BLaER1 (cell line): Measurements from ENCODE around the gene SYNE2.
"Not testable (repeated sequence)": the region's sequence is repeated elsewhere in the genome, so short reads cannot be mapped to it uniquely, and the experiment has no call there.

ENCODE experiments used
- H3K27ac ChIP-seq: shearing (Covaris generic); formaldehyde crosslinking; 2 replicates; pipeline ENCODE4 v1.8.1; 2022
- H3K27me3 ChIP-seq: shearing (Covaris generic); formaldehyde crosslinking; 2 replicates; pipeline ENCODE4 v1.8.1; 2022
- H3K36me3 ChIP-seq: shearing (Covaris generic); formaldehyde crosslinking; 2 replicates; pipeline ENCODE4 v1.8.1; 2022
- H3K4me1 ChIP-seq: shearing (Covaris generic); formaldehyde crosslinking; 2 replicates; pipeline ENCODE4 v1.8.1; 2022
- H3K4me2 ChIP-seq: shearing (Covaris generic); formaldehyde crosslinking; 2 replicates; pipeline ENCODE4 v1.8.1; 2022
- H3K4me3 ChIP-seq: shearing (Covaris generic); formaldehyde crosslinking; 2 replicates; pipeline ENCODE4 v1.8.1; 2022
- H3K9ac ChIP-seq: shearing (Covaris generic); formaldehyde crosslinking; 2 replicates; pipeline ENCODE4 v1.8.1; 2022
- H3K9me3 ChIP-seq: shearing (Covaris generic); formaldehyde crosslinking; 2 replicates; pipeline ENCODE4 v1.8.1; 2022
- H4K20me1 ChIP-seq: shearing (Covaris generic); formaldehyde crosslinking; 2 replicates; pipeline ENCODE4 v1.8.1; 2022
- Cebpa-rat ChIP-seq: shearing (Covaris generic); IDR thresholded peaks from 2 replicates; pipeline ENCODE4 v1.8.1; 2022

SYNE2 gene

DNA sequence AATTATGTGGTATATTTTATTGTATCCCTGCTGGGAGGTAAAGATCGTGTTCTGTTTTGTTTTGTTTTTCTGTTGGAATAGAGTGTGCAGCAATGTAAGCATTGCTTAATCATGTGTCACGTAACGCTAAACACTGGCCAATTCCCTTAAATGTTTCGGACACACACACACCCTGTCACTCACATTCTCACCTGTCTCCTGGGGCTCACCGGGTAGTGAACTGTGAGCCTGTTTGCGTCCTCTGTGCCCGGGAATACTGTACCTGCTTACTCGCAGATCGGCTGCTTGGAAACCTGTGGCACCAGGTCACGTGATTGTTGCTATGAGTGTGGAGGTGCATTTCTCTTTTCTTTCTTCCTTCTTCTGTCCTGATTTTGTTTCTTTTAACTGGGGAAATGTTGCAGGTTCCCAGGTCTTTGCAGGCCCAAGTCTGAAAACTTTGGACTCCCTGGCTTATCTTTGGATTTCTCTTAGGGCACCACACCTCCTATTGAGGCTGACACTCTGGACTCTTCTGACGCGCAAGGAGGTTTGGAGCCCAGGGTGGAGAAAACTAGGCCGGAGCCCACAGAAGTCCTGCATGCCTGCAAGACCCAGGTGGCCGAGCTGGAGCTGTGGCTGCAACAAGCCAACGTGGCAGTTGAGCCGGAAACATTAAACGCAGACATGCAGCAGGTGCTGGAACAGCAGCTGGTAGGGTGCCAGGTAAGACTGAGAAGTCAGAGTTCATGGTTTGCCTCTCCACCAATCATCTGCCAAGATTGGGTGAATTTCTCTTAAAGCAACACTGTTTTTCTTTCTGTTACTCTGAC is 260.3 kb downstream of the SYNE2 start:
- no peak overlapping the region for H3K4me3 ChIP-seq

DNA sequence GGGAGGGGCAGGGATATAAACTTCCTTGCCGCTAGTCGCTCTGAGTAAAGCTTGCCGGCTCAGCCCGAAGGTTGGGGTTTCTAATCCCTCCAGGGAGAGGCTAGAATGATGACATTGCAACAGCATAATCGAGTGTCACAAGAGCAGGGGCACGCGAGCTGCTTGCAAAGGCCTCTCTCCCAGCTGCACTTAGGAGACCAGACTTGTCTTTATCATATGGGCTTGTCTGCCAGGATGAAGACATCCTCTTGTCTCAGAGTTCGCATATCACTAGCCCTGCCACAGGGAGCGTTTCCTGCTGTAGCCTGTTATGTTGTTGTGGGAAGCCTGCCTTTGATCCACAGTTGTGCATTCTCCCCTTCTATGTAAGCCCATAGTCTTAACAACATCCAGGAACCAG is 261.4 kb downstream of the SYNE2 start:
- no peak overlapping the region for H3K9ac ChIP-seq
- no peaks in the 10 kb centered on the region for H4K20me1 ChIP-seq
- H3K4me3 ChIP-seq = no peak overlapping the region
- no peak overlapping the region for H3K27ac ChIP-seq
- no peaks in the 10 kb centered on the region for H3K9me3 ChIP-seq
- H3K4me1 ChIP-seq = no peaks in the 10 kb centered on the region
- H3K27me3 ChIP-seq = no peaks in the 10 kb centered on the region
- TF ChIP-seq Cebpa-rat = no peak
- peaks cover 39% of the 10 kb centered on the region for H3K36me3 ChIP-seq
- no peak overlapping the region for H3K4me2 ChIP-seq

More for the DNA sequence above, 260.3 kb downstream of the SYNE2 start:
- Histone ChIP-seq H4K20me1 (no peaks in the 10 kb centered on the region), H3K4me1 (no peaks in the 10 kb centered on the region), H3K27ac (no peak overlapping the region), H3K9ac (no peak overlapping the region), H3K27me3 (no peaks in the 10 kb centered on the region), H3K36me3 (peaks cover 37% of the 10 kb centered on the region), H3K4me2 (no peak overlapping the region), H3K9me3 (no peaks in the 10 kb centered on the region)
- no peak for TF ChIP-seq Cebpa-rat

DNA sequence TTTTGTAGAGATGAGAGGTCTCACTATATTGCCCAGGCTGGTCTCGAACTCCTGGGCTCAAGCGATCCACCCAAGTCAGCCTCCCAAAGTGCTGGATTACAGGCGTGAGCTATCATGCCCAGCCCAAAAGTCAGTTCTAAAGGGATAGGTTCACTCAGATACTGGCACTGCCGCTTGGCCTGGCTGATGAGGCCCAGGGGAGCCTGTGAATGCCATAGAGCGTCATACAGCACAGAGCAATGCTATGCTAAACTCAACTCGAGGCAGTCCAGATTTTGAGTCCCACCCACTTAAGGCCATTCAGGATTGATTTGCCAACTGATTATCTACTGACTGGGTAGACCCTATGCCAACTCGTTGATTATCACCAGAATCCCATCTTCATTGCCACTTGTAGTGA is 262.0 kb downstream of the SYNE2 start:
- no peak overlapping the region for H3K4me2 ChIP-seq
- no peak overlapping the region for H3K9ac ChIP-seq
- no peaks in the 10 kb centered on the region for H3K9me3 ChIP-seq
- no peak overlapping the region for H3K4me3 ChIP-seq
- H3K27me3 ChIP-seq = no peaks in the 10 kb centered on the region
- H3K27ac ChIP-seq = no peak overlapping the region
- H4K20me1 ChIP-seq = no peaks in the 10 kb centered on the region
- no peaks in the 10 kb centered on the region for H3K4me1 ChIP-seq
- H3K36me3 ChIP-seq = peaks cover 42% of the 10 kb centered on the region
- TF ChIP-seq Cebpa-rat = no peak

DNA sequence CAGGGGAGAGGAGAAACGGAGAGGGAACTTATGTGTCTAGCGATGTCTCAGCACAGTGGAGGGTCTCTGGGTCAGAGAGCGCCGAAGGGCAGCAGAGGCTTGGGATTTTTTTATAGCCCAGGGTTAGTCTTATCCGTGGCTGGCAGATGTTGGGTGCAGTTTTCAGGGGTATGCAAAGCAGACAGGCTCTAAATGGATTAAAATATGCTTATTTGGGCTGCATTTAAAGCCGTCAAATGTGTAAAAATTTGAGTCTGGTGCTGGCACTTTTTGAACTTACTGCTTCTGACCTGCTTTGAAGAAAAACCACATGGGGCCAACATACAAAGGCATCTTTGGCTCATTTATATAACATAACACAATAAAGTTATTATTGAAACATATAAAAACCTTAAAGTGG is 262.6 kb downstream of the SYNE2 start:
- Histone ChIP-seq H4K20me1 (no peaks in the 10 kb centered on the region), H3K27me3 (no peaks in the 10 kb centered on the region), H3K36me3 (peaks cover 42% of the 10 kb centered on the region), H3K4me1 (no peaks in the 10 kb centered on the region), H3K4me2 (no peak overlapping the region), H3K9me3 (no peaks in the 10 kb centered on the region), H3K9ac (no peak overlapping the region), H3K4me3 (no peak overlapping the region), H3K27ac (no peak overlapping the region)
- no peak for TF ChIP-seq Cebpa-rat

GRCh38 chr14:64117671-64118402 is 265.0 kb downstream of the SYNE2 start:
- no peak overlapping the region for H3K4me2 ChIP-seq
- no peak overlapping the region for H3K27ac ChIP-seq
- H3K9ac ChIP-seq = no peak overlapping the region
- no peak overlapping the region for H3K4me3 ChIP-seq
- no peaks in the 10 kb centered on the region for H3K4me1 ChIP-seq
- no peaks in the 10 kb centered on the region for H3K9me3 ChIP-seq
- no peaks in the 10 kb centered on the region for H3K27me3 ChIP-seq
- peaks cover 54% of the 10 kb centered on the region for H3K36me3 ChIP-seq
- H4K20me1 ChIP-seq = no peaks in the 10 kb centered on the region
- TF ChIP-seq Cebpa-rat = no peak

GRCh38 chr14:64118403-64118742 is 265.6 kb downstream of the SYNE2 start:
- H3K27ac ChIP-seq, H3K9ac ChIP-seq, H3K9me3 ChIP-seq, H3K4me3 ChIP-seq, H4K20me1 ChIP-seq, H3K4me2 ChIP-seq, H3K4me1 ChIP-seq, H3K27me3 ChIP-seq: not testable (repeated sequence)
- H3K36me3 ChIP-seq = peaks cover 54% of the 10 kb centered on the region

- H3K36me3 ChIP-seq = peaks cover 57% of the 10 kb centered on the region
- no peak for TF ChIP-seq Cebpa-rat
Observed at GRCh38 chr14:64118892-64119291, 266.1 kb downstream of the SYNE2 start.

GRCh38 chr14:64119500-64119899 is 266.7 kb downstream of the SYNE2 start:
- H3K36me3 ChIP-seq = peaks cover 57% of the 10 kb centered on the region
- no peak overlapping the region for H3K9ac ChIP-seq
- H3K4me2 ChIP-seq = no peak overlapping the region
- H3K27ac ChIP-seq = no peak overlapping the region
- H3K4me1 ChIP-seq = no peaks in the 10 kb centered on the region
- H3K27me3 ChIP-seq = no peaks in the 10 kb centered on the region
- no peak for TF ChIP-seq Cebpa-rat
- H3K9me3 ChIP-seq = no peaks in the 10 kb centered on the region
- no peaks in the 10 kb centered on the region for H4K20me1 ChIP-seq
- H3K4me3 ChIP-seq = no peak overlapping the region

More at GRCh38 chr14:64118892-64119291, 266.1 kb downstream of the SYNE2 start:
- Histone ChIP-seq H3K9ac (no peak overlapping the region), H3K4me2 (no peak overlapping the region), H3K27me3 (no peaks in the 10 kb centered on the region), H3K27ac (no peak overlapping the region), H3K4me1 (no peaks in the 10 kb centered on the region), H3K9me3 (no peaks in the 10 kb centered on the region), H4K20me1 (no peaks in the 10 kb centered on the region), H3K4me3 (no peak overlapping the region)

- no peaks in the 10 kb centered on the region for H3K9me3 ChIP-seq
- peaks cover 57% of the 10 kb centered on the region for H3K36me3 ChIP-seq
- H3K4me1 ChIP-seq = no peaks in the 10 kb centered on the region
- no peaks in the 10 kb centered on the region for H3K27me3 ChIP-seq
- no peak overlapping the region for H3K9ac ChIP-seq
- TF ChIP-seq Cebpa-rat = no peak
- no peak overlapping the region for H3K4me2 ChIP-seq
- no peaks in the 10 kb centered on the region for H4K20me1 ChIP-seq
- no peak overlapping the region for H3K4me3 ChIP-seq
- no peak overlapping the region for H3K27ac ChIP-seq
Observed at GRCh38 chr14:64119980-64120379, 267.2 kb downstream of the SYNE2 start.

GRCh38 chr14:64123241-64123822 is 270.5 kb downstream of the SYNE2 start:
- H3K36me3 ChIP-seq = peaks cover 77% of the 10 kb centered on the region
- no peaks in the 10 kb centered on the region for H4K20me1 ChIP-seq
- no peak overlapping the region for H3K4me2 ChIP-seq
- no peak overlapping the region for H3K9ac ChIP-seq
- H3K4me3 ChIP-seq = no peak overlapping the region
- no peaks in the 10 kb centered on the region for H3K9me3 ChIP-seq
- H3K27me3 ChIP-seq = no peaks in the 10 kb centered on the region
- no peak for TF ChIP-seq Cebpa-rat
- H3K4me1 ChIP-seq = no peaks in the 10 kb centered on the region
- no peak overlapping the region for H3K27ac ChIP-seq
